OCI-M2 (cell line): ENCODE measurements around the gene FCN1.
"Not testable (repeated sequence)": the region's sequence is repeated elsewhere in the genome, so short reads cannot be mapped to it uniquely, and the experiment has no call there.

ENCODE experiments used
- DNase-seq: peaks from one replicate; lab custom pipeline; 2025; ENCODE audit not compliant: unreplicated experiment; lab: John Stamatoyannopoulos, UW

FCN1 gene

DNA sequence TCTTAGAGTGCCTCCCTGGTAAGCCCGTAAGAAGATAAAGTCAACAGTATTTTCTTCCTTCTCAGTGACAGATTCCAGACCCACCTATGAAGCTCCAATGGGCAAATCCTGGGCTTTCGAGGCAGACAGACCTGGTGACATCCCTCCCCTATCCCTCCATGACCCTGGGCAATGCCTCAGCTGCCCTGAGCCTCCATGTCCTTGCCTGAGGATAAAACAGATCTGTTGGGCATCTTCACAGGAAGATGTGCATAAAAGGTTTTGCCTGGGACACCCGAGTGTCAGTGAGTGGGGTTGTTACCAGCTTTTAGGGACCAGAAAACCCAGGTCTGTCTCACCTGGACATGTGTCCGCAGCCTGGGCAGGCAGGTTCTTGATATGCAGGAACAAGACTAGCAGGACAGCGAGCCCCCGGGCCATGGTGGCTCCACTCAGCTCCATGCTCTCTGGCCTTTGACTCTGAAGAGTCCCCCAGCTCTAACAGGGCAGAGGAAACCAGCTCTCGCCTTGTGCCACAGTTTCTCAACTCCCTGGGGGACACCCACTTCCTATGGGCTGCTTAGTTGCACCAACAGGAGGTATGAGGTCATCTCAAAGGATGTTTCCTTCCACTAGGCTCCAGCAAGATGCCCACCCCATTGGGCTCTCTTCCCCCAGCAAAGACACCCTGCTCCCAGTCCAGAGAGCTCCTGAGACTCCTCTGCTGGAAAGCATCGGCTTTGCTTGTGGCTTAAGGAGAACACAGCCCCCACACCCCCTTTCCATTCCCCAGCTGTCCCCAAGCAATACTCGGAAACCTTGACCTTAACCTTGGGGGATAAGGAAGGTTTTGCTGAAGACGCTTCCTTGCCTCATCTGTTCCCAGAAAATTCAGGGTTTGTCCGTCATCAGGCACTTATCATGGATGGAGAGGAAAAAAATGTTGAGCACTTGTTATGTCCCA lies at the start of gene FCN1:
Gene FCN1, minus strand, starts transcription at position 482 of the 943 bp plus-strand sequence. Its CDS starts 41 bp downstream, at position 441.
- no peak for DNase-seq

DNA sequence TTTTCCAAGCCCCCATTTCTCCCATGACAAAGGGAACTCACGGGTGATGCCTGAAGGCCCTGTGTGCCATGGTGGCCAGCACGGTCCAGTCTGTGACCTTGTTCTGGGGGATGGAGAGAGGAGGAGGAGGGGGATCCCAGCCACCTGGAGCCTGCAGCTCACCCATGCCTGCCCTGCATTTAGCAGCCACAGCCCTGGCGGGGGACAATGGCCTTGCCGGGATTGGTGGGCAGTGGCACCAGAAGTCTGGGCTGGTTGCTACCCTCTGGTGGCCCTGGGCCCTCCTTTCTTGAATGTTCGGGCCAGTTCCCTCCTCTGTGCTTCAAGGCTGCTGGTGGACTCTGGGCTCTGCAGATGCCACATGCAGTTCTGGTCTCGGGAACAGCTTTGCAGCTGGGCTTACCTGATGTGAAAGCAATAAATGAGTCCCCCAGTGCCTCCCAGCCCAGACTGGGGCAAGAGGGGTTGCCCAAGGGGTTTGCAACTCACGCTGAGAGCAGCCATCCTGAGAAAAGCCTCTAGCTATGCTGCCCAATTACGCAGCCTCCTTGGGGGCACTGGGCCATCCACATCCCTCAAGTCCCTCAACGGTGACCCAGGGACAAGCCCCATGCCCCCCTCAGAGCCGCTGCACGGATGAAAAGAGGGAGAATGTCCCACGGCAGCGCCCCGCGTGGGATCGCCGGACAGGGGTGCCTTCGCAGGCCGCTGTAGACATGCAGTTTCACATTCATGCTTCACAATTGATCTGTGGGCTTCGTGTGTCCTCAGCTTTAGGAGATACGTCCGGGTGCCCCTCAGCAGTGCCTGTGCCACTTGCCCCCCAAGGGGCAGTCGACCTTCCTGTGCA lies 49.2 kb upstream of the FCN1 start:
- no peak for DNase-seq

DNA sequence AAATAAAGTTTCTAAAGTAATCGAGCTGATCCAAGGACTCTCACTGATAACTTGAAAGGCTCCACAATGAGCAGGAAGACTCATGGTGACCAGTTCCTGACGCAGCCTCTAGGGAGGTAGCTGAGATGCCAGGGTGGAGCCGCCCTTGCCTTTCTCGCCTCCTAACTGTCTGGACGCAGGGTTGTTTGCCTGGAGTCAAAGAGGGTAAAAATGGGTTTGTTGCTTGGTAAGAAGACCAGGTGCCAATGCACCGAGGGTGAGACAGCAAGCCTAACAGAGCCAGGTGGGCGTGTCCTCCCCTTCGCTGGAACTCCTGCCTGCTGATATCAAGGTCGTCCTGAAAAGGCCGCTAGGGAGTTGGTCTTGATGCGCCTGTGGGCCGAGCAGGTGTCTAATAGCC lies 48.6 kb upstream of the FCN1 start:
- no peak for DNase-seq

DNA sequence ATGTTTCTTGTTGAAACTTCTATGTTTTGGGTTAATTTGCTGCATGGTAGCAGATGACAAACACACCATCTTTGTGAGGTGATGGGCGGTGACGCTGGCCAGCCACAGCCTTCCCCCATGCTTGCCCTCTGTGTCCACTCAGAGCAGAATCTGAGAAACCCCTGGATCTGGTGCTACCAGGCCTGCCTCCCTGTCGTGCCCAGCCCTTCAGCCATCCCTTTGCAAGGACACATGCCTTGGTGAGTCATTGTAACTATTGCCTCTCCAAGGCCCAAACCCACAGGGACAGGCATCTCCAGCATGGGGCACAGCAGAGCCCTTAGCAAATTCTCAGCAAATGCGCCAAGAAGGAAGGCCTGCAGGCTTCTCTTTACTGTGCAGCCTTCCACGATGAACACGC lies 48.1 kb upstream of the FCN1 start:
- DNase-seq = no peak

DNA sequence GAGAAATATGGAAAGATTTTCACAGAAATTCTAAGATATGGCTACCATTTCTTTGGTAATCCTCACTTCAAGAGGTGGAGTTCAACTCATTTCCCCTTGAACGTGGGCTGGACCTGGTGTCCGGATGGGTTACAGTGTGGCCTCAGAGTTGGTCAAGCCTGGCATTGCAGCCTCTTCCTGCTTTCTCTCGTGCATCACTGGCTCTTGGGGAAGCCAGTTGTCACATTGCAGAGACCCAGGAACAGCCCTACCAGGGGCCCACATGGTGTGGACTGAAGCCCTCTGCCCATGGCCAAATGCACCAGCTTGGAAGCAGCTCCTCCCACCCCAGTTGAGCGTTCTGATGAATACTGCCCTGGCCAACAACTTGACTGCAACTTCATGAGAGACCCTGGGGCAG lies 47.7 kb upstream of the FCN1 start:
- no peak for DNase-seq

DNA sequence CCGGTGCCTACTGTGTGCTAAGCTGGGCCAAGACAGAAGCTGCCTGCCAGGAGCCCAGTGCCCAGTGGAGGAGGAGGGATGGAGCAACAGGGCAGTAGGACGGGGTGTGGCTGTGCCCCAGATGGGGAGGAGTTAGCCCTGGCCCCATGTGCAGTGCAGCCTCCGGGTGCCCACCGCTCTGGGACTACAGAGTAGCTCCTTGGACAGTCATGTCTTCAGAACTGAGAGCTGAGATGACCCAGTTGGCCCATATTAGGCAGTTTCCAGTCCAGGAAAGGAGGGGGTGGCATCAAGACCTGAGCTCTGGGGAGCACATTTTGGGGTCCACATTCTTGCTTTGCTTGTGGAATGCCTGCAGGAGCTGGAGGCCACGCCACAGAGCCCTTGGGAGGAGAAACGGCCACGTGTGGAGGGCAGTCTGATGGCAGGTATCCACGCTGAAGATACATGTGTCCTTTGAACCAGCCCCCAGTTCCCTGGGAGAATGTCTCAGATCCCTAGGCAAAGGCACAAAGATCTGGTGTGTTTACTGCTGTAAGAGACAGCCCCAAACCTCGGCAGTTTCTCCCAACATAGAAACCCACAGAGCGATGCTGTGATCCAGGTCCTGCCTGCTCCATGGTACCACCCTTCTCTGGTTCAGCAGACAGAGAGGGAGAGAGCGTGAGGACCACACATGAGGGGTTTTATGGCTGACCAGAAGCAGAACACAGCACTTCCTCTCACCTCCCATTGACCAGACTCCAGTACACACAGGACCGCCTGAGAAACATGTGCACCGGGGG lies 46.8 kb upstream of the FCN1 start:
- DNase-seq = no peak

DNA sequence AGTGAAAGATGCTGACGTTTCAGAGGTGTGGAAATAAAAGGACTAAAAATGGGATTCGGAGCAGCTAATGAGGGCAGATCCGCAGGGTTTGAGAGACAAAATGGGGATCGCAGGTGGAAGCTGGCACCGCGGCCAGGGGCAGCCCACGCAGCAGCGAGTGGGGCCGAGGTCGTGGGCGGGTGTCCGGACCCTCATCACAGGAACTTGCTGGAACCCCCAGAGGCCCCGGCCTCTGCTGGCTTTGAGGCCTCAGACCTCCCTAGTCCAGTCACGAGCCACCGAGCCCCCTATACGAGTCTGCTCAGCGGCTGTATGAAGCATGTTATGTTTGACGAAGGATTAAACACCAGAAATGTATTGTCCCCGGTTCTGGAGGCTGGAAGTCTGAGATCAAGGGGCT lies 45.8 kb upstream of the FCN1 start:
- no peak for DNase-seq

DNA sequence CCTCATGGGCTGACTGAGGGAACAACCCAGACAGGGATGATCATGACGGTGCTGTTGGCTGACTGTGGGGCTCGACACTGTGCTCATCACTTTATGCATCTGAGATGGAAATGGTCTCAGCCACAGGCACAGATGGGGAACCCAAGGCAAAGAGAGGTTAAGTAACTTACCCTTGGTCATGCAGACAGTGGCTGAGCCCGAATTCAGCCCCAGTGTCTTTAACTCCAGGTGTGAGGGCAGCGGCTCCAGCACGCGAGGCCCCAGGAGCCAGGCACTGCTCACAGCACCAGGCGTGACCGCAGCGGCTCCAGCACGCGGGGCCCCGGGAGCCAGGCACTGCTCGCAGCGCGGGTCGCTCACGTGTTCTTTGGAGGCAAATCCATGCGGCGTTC lies 45.3 kb upstream of the FCN1 start:
- DNase-seq = no peak

DNA sequence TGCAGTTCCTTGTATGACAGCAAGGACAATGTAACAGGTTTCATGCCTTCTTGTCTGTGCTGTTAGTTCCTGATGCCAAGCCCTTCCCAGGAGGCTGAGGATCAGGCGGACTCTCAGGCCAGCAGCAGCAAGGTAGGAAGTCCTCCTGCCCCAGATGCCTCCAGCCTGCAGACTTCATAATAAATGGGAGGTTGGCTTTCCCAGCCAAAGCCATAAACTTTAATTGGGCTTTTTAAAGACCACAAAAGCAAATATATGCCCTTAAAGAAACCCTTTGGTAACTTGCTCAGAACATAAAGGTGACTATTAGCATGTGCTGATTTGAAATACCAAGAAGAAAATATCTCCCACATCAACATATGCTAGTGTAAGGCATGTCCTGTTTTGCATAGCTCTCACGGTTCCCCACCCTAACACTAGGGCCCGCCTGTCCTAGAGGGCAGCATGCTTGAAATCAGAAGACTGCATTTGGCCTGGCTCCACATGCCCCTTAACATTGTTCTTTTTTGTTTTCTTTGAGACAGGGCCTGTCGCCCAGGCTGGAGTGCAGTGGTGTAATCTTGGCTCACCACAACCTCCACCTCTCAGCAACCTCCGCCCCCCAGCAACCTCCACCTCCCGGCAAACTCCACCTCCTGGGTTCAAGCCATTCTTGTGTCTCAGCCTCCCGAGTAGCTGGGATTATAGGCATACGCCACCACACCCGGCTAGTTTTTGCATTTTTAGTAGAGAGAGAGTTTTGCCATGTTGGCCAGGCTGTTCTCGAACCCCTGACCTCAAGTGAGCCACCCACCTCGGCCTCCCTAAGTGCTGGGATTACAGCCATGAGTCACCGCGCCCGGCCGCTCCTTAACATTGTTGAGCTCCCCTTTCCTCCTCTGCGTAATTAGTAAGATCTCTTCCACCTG lies 44.6 kb upstream of the FCN1 start:
- no peak for DNase-seq

DNA sequence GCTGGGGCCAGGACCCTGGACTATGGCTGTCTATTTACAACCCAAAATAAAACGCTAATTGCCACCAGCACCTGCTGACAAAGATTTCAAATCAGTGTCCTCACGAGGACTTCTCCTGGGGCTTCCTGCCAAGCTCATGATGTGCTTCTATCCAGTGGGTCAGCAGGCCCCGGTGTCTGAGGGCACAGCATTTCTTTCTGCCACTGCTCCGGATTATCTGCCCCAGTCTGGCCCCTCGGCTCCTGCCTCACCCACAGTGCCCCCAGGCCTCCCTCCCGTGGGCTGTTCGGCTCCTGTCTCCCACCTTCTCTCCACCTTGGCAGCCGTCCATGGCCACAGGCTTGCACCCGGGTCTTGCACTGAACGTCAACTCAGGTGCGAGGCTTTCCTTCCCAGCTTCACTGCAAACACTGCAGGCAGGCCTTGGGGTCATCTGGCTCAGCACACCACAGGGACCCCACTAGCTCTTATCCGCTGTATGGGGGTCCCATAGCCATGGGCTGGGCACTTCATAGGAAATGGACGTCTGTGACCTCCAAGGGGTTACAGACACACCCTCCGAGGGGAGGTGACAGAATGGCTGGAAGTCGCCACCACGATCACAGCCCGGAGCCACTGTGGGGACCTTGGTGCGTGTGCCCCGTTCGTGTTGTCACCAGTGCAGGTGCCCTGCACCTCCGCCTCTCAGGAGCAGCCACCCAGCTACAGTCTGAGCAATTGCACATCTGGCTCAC lies 43.8 kb upstream of the FCN1 start:
- DNase-seq = no peak

DNA sequence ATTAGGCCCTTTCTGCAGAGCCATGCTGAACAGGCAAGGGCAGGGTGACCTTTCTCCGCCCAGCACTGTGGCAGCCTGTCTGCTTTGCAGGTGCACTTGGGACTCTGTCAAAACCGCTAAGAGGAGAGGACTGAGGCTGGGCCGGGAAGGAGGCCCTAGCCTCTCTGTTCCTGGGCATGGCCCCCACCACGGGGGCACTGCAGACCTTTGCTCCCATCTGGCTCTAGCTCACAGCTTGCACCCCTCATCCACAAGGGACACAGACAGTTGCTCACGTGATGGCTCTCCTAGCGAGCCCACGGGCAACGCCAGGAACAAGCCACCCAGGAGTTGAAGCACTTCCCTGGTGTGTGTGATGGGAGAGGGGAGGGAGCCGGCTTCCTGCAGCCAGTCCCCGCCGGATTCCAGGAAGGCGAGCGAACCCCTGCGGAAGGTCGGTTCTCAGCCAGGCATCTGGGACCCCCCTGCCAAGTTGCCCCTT lies 43.0 kb upstream of the FCN1 start:
- DNase-seq = no peak

DNA sequence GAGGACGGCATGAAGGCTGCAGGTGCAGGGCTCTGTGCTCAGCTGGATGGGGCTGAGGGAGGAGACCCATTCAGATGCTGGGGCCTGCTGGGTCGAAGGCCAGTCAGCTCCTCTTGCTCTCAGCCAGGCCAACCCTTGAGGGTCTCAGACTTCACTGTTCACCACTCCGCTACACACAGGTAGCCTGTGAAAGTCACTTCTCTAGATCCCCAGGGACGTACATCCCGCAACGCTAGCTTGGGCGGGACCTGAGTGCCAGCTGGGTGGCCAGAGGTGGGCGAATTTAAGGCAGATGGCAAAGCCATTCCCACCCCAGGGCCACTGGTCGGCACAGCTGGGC lies 42.2 kb upstream of the FCN1 start:
- no peak for DNase-seq

DNA sequence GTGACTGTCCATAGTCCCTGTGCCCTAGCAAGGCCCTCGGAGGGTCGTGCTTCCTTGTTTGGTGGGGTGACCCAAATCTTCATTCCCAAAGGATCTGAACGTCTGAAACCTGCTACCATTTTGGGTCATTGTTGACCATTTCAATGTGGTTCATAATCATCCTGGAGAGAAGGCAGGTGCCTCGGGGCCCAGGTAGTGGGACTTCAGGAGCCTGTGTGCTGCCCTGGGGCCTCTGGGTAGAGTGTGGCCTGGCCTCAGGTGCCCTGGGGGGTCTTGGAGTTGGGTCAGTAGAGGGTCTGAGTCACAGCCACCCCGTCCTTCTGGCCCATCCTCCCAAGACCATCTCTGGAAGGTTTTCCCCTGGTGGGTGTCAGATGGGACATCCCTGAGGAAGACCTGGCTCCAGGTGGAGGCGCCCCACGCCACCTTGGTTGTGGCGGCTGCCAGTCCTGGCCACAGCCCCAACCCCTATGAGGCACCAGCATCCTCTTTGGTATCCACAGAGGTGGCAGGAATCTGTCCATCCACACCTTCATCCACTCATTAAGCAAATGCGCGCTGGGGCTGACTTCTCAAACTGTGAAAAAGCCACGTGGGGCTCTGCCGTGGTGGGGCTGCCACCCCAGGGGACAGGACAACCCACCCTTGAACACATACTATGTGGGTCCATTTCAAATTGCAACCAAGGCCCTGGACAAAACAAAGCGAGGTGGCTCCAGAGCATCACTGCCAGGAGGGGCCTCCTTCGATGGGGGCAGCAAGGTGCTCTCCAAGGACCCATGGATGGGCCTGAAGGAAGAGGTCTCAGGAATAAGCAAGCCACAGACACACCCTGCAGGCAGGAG lies 41.6 kb upstream of the FCN1 start:
- DNase-seq = no peak

DNA sequence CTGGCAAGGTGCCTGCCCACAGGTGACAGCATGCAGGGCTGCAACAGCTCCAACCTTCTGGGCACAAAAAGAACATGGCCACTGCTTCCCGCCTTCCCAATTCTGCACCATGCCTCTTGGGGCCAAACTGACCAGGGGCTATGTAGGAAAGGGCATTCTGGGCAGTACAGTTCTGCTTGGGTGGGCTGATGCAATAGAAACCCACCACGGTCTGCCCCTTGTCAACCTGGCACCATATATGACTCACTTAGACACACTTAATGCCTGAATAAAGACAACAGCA lies 40.2 kb upstream of the FCN1 start:
- DNase-seq = no peak

DNA sequence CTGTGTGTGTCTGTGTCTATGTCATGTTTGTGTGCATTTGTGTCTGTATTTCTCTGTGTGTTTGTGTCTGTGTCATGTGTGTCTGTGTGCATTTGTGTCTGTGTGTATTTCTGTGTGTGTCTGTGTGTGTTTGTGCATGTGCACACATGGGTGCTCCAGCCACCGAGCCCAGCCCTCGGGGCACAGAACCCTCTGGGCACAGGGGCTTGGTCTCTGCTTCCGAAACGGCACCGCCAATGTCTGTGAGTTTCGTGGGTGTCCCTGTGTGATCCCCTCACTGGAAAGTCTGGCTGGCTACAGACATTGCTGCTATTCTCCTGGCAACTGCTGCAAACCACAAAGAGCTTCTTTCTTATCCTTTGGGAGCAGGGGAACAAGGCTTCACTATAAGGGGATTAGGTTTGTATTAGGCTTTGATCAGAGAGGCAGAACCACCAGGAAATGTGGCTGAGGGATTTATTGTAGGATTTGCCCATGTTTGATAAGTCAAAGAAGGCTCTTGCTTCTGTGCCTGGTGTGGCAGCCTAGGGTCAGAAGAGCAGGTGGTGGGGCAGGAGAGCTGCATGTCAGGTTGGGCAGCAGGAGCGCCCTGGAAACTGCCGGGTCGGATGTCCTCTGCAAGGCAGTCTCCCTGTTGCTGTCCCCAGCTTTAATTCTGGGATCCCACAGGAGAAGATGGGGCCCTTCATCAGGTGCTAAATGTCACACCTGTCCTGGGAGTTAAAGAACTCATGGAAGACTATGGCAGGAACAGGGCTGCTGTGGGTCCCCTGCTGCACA lies 39.6 kb upstream of the FCN1 start:
- DNase-seq = no peak

DNA sequence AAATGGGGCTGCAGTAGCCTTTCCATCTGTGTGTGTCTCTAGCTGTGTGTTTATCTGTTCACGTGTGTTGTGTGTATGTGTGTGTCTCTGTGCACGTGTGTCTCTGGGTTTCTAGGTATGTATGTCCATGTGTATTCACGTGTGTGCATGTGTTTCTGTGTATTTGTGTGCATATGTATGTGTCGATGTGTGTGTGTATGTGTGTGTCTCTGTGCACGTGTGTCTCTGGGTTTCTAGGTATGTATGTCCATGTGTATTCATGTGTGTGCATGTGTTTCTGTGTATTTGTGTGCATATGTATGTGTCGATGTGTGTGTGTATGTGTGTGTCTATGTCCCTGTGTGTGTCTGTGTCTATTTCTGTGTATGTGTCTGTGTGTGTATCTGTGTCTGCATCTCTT lies 38.7 kb upstream of the FCN1 start:
- DNase-seq = not testable (repeated sequence)

DNA sequence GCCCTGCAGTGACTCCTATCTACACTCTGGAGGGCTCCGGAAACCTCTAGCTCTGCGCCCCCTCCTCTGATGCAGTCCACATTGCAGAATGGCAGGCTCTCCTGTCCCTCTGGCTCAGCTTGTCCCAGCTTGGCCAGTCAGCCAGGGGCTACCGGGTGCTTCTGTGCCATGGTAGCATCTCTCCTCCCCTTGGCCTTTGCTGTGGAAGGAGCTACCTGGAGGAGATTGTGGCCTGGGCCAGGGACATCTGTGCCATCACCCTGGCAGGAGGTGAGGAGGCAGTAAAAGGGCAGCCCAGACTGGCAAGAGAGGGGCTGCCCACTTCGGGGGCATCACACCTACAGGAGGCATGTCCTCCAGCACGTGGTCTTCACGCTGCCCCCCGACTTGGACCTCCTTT lies 38.1 kb upstream of the FCN1 start:
- no peak for DNase-seq

DNA sequence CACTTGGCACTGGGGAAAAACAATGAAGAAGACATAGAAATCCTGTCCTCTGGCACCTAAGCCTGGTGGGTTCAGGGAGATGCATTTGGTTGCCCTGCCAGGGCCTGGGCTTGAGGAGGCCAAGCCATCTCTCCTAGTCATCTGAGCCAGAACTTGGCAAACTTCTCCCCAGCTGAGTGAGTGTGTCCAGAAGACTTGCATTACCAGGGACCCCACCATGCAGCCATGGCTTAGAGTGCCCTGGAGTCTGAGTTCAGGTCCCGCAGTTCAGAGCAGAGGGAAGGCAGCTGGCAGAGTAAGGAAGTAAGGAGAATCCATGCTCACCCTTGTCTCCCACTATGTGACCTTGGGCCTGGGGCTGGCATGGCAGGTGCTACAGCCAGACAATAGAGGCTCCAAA lies 37.4 kb upstream of the FCN1 start:
- DNase-seq = no peak
